Left ventricle myocardium inferior (tissue), 1 donor: Measurements from ENCODE around the gene PLEKHG4B. TPM values are rescaled to one million over a fixed set of nuclear protein-coding genes. Genes with fewer than 3 reads are reported as not detected.

Experiments
- DNase-seq: peaks from one replicate; pipeline ENCODE4 v3.0.0-alpha.2; 2020
- H3K27ac ChIP-seq: fragments of 200-600 bp; replicated peaks from 2 replicates; pipeline ENCODE4 v1.8.0; 2021
- H3K27me3 ChIP-seq: fragments of 200-600 bp; 2 replicates; pipeline ENCODE4 v1.8.0; 2021; ENCODE audit warnings: low read depth
- H3K36me3 ChIP-seq: fragments of 200-600 bp; 2 replicates; pipeline ENCODE4 v1.8.0; 2021
- H3K4me1 ChIP-seq: fragments of 200-600 bp; 2 replicates; pipeline ENCODE4 v1.8.0; 2021
- H3K4me3 ChIP-seq: fragments of 200-600 bp; 2 replicates; pipeline ENCODE4 v1.8.0; 2021; ENCODE audit warnings: mild to moderate bottlenecking, moderate library complexity
- H3K9me3 ChIP-seq: fragments of 200-600 bp; replicated peaks from 2 replicates; pipeline ENCODE4 v1.8.0; 2021
- CTCF ChIP-seq: fragments of 200-600 bp; IDR thresholded peaks from 2 replicates; pipeline ENCODE4 v1.8.0; 2021; ENCODE audit warnings: antibody characterized with exemption, mild to moderate bottlenecking, borderline replicate concordance
- intact Hi-C: fragments of 100-400 bp; cut with micrococcal nuclease; formaldehyde crosslinking; loops from one replicate; pipeline ENCODE4 v1.11.0; 2022
- total RNA-seq: library from RNA; stranded (reverse); fragmentation: NEBNext Ultra II Directional; extraction: Animal tissue kit (Norgen Biotek cat#: 25700); gene quantifications from one replicate; pipeline ENCODE4 v1.2.1, GENCODE V29; 2021
- donor health status: DM: no; HTN: yes; CAD: no; lungs with severe emphysema.

Gene PLEKHG4B
- total RNA-seq, 1 donor from 2014 or later = not detected

- peaks cover 8% of the 10 kb centered on the region for H3K27me3 ChIP-seq
- H3K4me3 ChIP-seq = peak overlapping the region; percentile 69
- no peak for DNase-seq
- H3K4me1 ChIP-seq = peaks cover 59% of the 10 kb centered on the region
- no peak for TF ChIP-seq CTCF
- peak overlapping the region; percentile 95 for H3K27ac ChIP-seq
- intact Hi-C loops = no loop called here
- no peaks in the 10 kb centered on the region for H3K9me3 ChIP-seq
- no peaks in the 10 kb centered on the region for H3K36me3 ChIP-seq
Measured at GRCh38 chr5:192970-193831, 101.2 kb downstream of the PLEKHG4B start.

- H3K4me3 ChIP-seq = peak overlapping the region; percentile 69
- intact Hi-C loops = no loop called here
Measured at GRCh38 chr5:194102-194501, 102.1 kb downstream of the PLEKHG4B start.

GRCh38 chr5:194603-195209, 102.7 kb downstream of the PLEKHG4B start:
- no peak for TF ChIP-seq CTCF
- peaks cover 55% of the 10 kb centered on the region for H3K4me1 ChIP-seq

More at GRCh38 chr5:194102-194501, 102.1 kb downstream of the PLEKHG4B start:
- Histone ChIP-seq H3K4me1 (peaks cover 56% of the 10 kb centered on the region), H3K27ac (peak overlapping the region; percentile 95), H3K36me3 (peaks cover 4% of the 10 kb centered on the region), H3K9me3 (no peaks in the 10 kb centered on the region), H3K27me3 (peaks cover 7% of the 10 kb centered on the region)
- TF ChIP-seq CTCF = no peak
- DNase-seq = peak; percentile 64

GRCh38 chr5:195401-196160, 103.6 kb downstream of the PLEKHG4B start:
- H3K27ac ChIP-seq = peak overlapping the region; percentile 95
- peaks cover 4% of the 10 kb centered on the region for H3K36me3 ChIP-seq
- H3K27me3 ChIP-seq = peaks cover 7% of the 10 kb centered on the region
- H3K4me1 ChIP-seq = peaks cover 55% of the 10 kb centered on the region
- no peak for DNase-seq
- TF ChIP-seq CTCF = no peak
- H3K9me3 ChIP-seq = no peaks in the 10 kb centered on the region
- H3K4me3 ChIP-seq = peak overlapping the region; percentile 41
- intact Hi-C loops = no loop called here

More at GRCh38 chr5:194603-195209, 102.7 kb downstream of the PLEKHG4B start:
- no peak for DNase-seq
- Histone ChIP-seq H3K27ac (peak overlapping the region; percentile 95), H3K4me3 (peak overlapping the region; percentile 41), H3K36me3 (peaks cover 4% of the 10 kb centered on the region), H3K27me3 (peaks cover 7% of the 10 kb centered on the region), H3K9me3 (no peaks in the 10 kb centered on the region)
- intact Hi-C loops = no loop called here

- no peak for DNase-seq
- intact Hi-C loops = no loop called here
- H3K27me3 ChIP-seq = peaks cover 6% of the 10 kb centered on the region
- H3K9me3 ChIP-seq = no peaks in the 10 kb centered on the region
- H3K27ac ChIP-seq = peak overlapping the region; percentile 95
- H3K4me3 ChIP-seq = peak overlapping the region; percentile 41
- peaks cover 57% of the 10 kb centered on the region for H3K4me1 ChIP-seq
- H3K36me3 ChIP-seq = peaks cover 4% of the 10 kb centered on the region
- TF ChIP-seq CTCF = no peak
Measured at GRCh38 chr5:196350-196749, 104.4 kb downstream of the PLEKHG4B start.
